ENCODE results near the gene ZNF660. TPM values are rescaled to one million over a fixed set of nuclear protein-coding genes. Genes with fewer than 3 reads are reported as not detected.
"Not testable (repeated sequence)": the region's sequence is repeated elsewhere in the genome, so short reads cannot be mapped to it uniquely, and the experiment has no call there.

ZNF660 gene
- total and polyA plus RNA-seq, 10 of the 15 experiments (the other 5 are each of a cell fraction or from before 2014, with no cell fraction given): 0.62 to 2.6 (median 1.7) TPM

DNA sequence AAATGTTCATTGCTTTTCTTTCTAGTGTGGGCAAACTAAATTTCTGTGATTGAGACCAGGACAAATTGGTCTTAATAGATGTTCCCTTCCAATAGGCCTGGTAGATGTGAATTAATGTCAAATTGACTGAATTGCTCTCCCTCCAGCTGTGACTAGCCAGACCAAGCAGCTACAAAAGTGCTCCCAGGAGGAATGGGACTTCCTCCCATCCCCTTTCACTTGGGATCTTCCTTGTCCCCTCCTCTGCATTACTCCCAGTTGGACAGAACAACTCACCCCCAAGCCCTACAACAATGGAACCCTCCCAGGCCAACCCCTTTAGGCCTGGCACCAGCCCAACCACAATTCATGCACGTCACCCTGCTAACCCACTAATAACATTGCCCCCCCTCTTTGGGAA, 49.4 kb upstream of the ZNF660 start:
- in situ Hi-C loops (cut with MboI): no loop called here
- no peak overlapping the region for H3K4me3 ChIP-seq
- no peak overlapping the region for H3K9ac ChIP-seq (ENCODE audit: control insufficient read depth, insufficient read depth, low read length)
- ChIA-PET SMC1A (ENCODE audit: uncharacterized antibody, unreplicated experiment) (interaction anchor here (1.4 kb wide), 1 partner anchor 379 kb away, joined by 4 read pairs; no protein-coding TSS in a partner anchor), CTCF (interaction anchor here (1.1 to 4.4 kb wide), 2 partner anchors 18 to 379 kb away, joined by 4 to 56 read pairs; no protein-coding TSS in a partner anchor), POLR2A (interaction anchor here (1.1 kb wide), 1 partner anchor 147 kb away, joined by 3 read pairs; no protein-coding TSS in a partner anchor), RAD21 (ENCODE audit: unreplicated experiment) (interaction anchor here (4.5 kb wide), 1 partner anchor 378 kb away, joined by 23 read pairs; no protein-coding TSS in a partner anchor)
- no peak for DNase-seq (ENCODE audit: low read depth, low spot score)
- H2AFZ ChIP-seq (ENCODE audit: control insufficient read depth, low read depth, low read length): no peak overlapping the region
- no peak for TF ChIP-seq NRF1 (conservative IDR thresholded peaks at IDR 0.05; ENCODE audit: low read depth, low read length)
- TF ChIP-seq MAX (IDR thresholded peaks at IDR 0.05; ENCODE audit: low read depth, low read length): no peak
- no peak for TF ChIP-seq ZNF207 (IDR thresholded peaks at IDR 0.05; ENCODE audit: borderline replicate concordance)
- FAIRE-seq: no peak
- no TSS peak for BruUV-seq (replicated peaks)
- H3K27me3 ChIP-seq (replicated peaks in 1 of 2; ENCODE audit: control insufficient read depth in 2 of 2, insufficient read depth in 2 of 2, low read length in 1 of 2): no peaks in the 10 kb centered on the region
- H3K79me2 ChIP-seq (ENCODE audit: control insufficient read depth, insufficient read depth, low read length): no peaks in the 10 kb centered on the region
- ATAC-seq: no peak
- H4K20me1 ChIP-seq (ENCODE audit: control insufficient read depth, insufficient read depth): no peaks in the 10 kb centered on the region
- no peaks in the 10 kb centered on the region for H3K36me3 ChIP-seq (ENCODE audit: control insufficient read depth in 2 of 2, insufficient read depth in 2 of 2, low read length in 1 of 2)
- intact Hi-C loops (cut with micrococcal nuclease; ENCODE audit: unreplicated experiment): no loop called here
- no peak overlapping the region for H3K27ac ChIP-seq (ENCODE audit: control insufficient read depth, insufficient read depth)
- no peaks in the 10 kb centered on the region for H3K4me1 ChIP-seq (ENCODE audit: control insufficient read depth, insufficient read depth, low read length)
- 6% methylated on average over 1 of the region's 1 CpG for WGBS (ENCODE audit: insufficient coverage, insufficient replicate concordance, low lambda C conversion rate, missing lambda C conversion rate)
- no peaks in the 10 kb centered on the region for H3K9me3 ChIP-seq (replicated peaks; ENCODE audit: control insufficient read depth, insufficient read depth, low read length)
- H3K4me2 ChIP-seq (ENCODE audit: control insufficient read depth, insufficient read depth): no peak overlapping the region

- BruUV-seq (replicated peaks); H3K4me2 ChIP-seq (ENCODE audit: control insufficient read depth, insufficient read depth); intact Hi-C loops (cut with micrococcal nuclease; ENCODE audit: unreplicated experiment); POLR2A ChIA-PET; H3K9ac ChIP-seq (ENCODE audit: control insufficient read depth, insufficient read depth, low read length); H2AFZ ChIP-seq (ENCODE audit: control insufficient read depth, low read depth, low read length); H3K36me3 ChIP-seq (ENCODE audit: control insufficient read depth in 2 of 2, insufficient read depth in 2 of 2, low read length in 1 of 2); H3K9me3 ChIP-seq (replicated peaks; ENCODE audit: control insufficient read depth, insufficient read depth, low read length); in situ Hi-C loops (cut with MboI); CTCF ChIA-PET; ATAC-seq; H3K4me3 ChIP-seq; H4K20me1 ChIP-seq (ENCODE audit: control insufficient read depth, insufficient read depth); H3K4me1 ChIP-seq (ENCODE audit: control insufficient read depth, insufficient read depth, low read length); H3K27me3 ChIP-seq (replicated peaks in 1 of 2; ENCODE audit: control insufficient read depth in 2 of 2, insufficient read depth in 2 of 2, low read length in 1 of 2); FAIRE-seq; H3K79me2 ChIP-seq (ENCODE audit: control insufficient read depth, insufficient read depth, low read length); H3K27ac ChIP-seq (ENCODE audit: control insufficient read depth, insufficient read depth); DNase-seq (ENCODE audit: low read depth, low spot score); RAD21 ChIA-PET (ENCODE audit: unreplicated experiment): not testable (repeated sequence)
- SMC1A ChIA-PET (ENCODE audit: uncharacterized antibody, unreplicated experiment): interaction anchor here (0.5 kb wide), 1 partner anchor 347 kb away, joined by 4 read pairs; no protein-coding TSS in a partner anchor
- WGBS (ENCODE audit: insufficient coverage, insufficient replicate concordance, low lambda C conversion rate, missing lambda C conversion rate): 0% methylated on average over 1 of the region's 1 CpG
These were observed 40.0 kb upstream of the ZNF660 start for GRCh38 chr3:44544811-44545210.
